IMR-90 (cell line): ENCODE data around the gene COL4A1. TPM values are rescaled to one million over a fixed set of nuclear protein-coding genes. Genes with fewer than 3 reads are reported as not detected.
"Not testable (repeated sequence)": the region's sequence is repeated elsewhere in the genome, so short reads cannot be mapped to it uniquely, and the experiment has no call there.

ENCODE experiments used
- ATAC-seq: fragments of 200-7000 bp; cut with Tn5 transposase; 2 replicates; pipeline ENCODE4 v1.9.1; 2020; ENCODE audit warnings: low read depth, mild to moderate bottlenecking, moderate library complexity
- BruUV-seq: library from RNA; stranded (reverse); fragments of 400-500 nt; replicated peaks from 2 replicates; lab custom pipeline; 2021; lab: Mats Ljungman, UMichigan
- CTCF ChIA-PET: fragments of 300-600 bp; formaldehyde crosslinking; extraction: SDS; loops from one replicate; lab custom pipeline; 2021; ENCODE audit warnings: antibody characterized with exemption; lab: Yijun Ruan, JAX
- POLR2A ChIA-PET: fragments of 300-600 bp; sonication (Branson Sonifier 250); formaldehyde crosslinking; loops from one replicate; lab custom pipeline; 2022; ENCODE audit warnings: antibody characterized with exemption; ENCODE audit not compliant: unreplicated experiment; lab: Charles Lee
- DNase-seq: peaks from one replicate; pipeline ENCODE4 v3.0.0; 2013
- H2AFZ ChIP-seq: replicated peaks from 2 replicates; pipeline ENCODE3; 2013; ENCODE audit warnings: low read length, mild to moderate bottlenecking; ENCODE audit not compliant: poor library complexity
- H2AK5ac ChIP-seq: 2 replicates; pipeline ENCODE4 v1.6.1; 2013; ENCODE audit warnings: low read depth, low read length, inconsistent platforms
- H2AK9ac ChIP-seq: replicated peaks from 2 replicates; pipeline ENCODE3; 2013; ENCODE audit warnings: mild to moderate bottlenecking, low read depth, low read length, moderate library complexity; ENCODE audit not compliant: poor library complexity
- H2BK120ac ChIP-seq: 2 replicates; pipeline ENCODE4 v1.6.1; 2013; ENCODE audit warnings: low read depth, low read length, inconsistent platforms
- H2BK15ac ChIP-seq: 3 replicates; pipeline ENCODE4 v1.6.1; 2013; ENCODE audit warnings: low read depth, low read length, inconsistent platforms
- H2BK20ac ChIP-seq: 2 replicates; pipeline ENCODE4 v1.6.1; 2013; ENCODE audit warnings: low read depth, mild to moderate bottlenecking, inconsistent platforms, low read length, moderate library complexity
- H2BK5ac ChIP-seq: 2 replicates; pipeline ENCODE4 v1.6.1; 2013; ENCODE audit warnings: mild to moderate bottlenecking, low read depth, low read length, inconsistent platforms; ENCODE audit not compliant: poor library complexity, severe bottlenecking
- H3K14ac ChIP-seq: replicated peaks from 2 replicates; pipeline ENCODE4 v1.6.1; 2013; ENCODE audit warnings: low read depth, low read length, inconsistent platforms
- H3K18ac ChIP-seq: 2 replicates; pipeline ENCODE4 v1.6.1; 2013; ENCODE audit warnings: low read depth, low read length, control low read depth
- H3K23ac ChIP-seq: 2 replicates; pipeline ENCODE4 v1.6.1; 2013; ENCODE audit warnings: low read depth, low read length, inconsistent platforms
- H3K27ac ChIP-seq: 2 replicates; pipeline ENCODE4 v1.5.1; 2013; ENCODE audit warnings: mild to moderate bottlenecking, control low read depth, low read length; ENCODE audit not compliant: insufficient read depth
- H3K27me3 ChIP-seq: 2 replicates; pipeline ENCODE4 v1.6.1; 2013; ENCODE audit warnings: low read length; ENCODE audit not compliant: control insufficient read depth, insufficient read depth
- H3K36me3 ChIP-seq: 2 replicates; pipeline ENCODE4 v1.6.1; 2013; ENCODE audit warnings: low read length, mixed read lengths; ENCODE audit not compliant: control insufficient read depth, insufficient read depth
- H3K4ac ChIP-seq: 2 replicates; pipeline ENCODE4 v1.6.1; 2013; ENCODE audit warnings: low read depth, low read length, inconsistent platforms
- H3K4me1 ChIP-seq: 2 replicates; pipeline ENCODE4 v1.6.1; 2013; ENCODE audit warnings: low read length, mixed read lengths; ENCODE audit not compliant: control insufficient read depth, insufficient read depth
- H3K4me2 ChIP-seq: 2 replicates; pipeline ENCODE4 v1.6.1; 2013; ENCODE audit warnings: low read depth, mild to moderate bottlenecking, control low read depth, low read length, moderate library complexity
- H3K4me3 ChIP-seq: 2 replicates; pipeline ENCODE4 v1.5.1; 2013; ENCODE audit warnings: low read depth, mild to moderate bottlenecking, control low read depth, low read length, moderate library complexity; ENCODE audit not compliant: insufficient read depth
- H3K56ac ChIP-seq: 2 replicates; pipeline ENCODE4 v1.6.1; 2013; ENCODE audit warnings: low read length, inconsistent platforms; ENCODE audit not compliant: insufficient read depth; ENCODE audit errors: extremely low read depth
- H3K79me1 ChIP-seq, 2 experiments: 2 replicates each; pipeline ENCODE4 v1.6.1; 2013; ENCODE audit warnings: low read length in 2 of 2, inconsistent platforms in 1 of 2, low read depth in 1 of 2
- H3K9ac ChIP-seq: 2 replicates; pipeline ENCODE4 v1.6.1; 2013; ENCODE audit warnings: low read depth, low read length, control low read depth
- H3K9me1 ChIP-seq: 2 replicates; pipeline ENCODE4 v1.6.1; 2013; ENCODE audit warnings: low read length, inconsistent platforms; ENCODE audit not compliant: insufficient read depth
- H3K9me3 ChIP-seq: 2 replicates; pipeline ENCODE4 v1.6.1; 2013; ENCODE audit warnings: low read length; ENCODE audit not compliant: control insufficient read depth, insufficient read depth
- H4K20me1 ChIP-seq: 2 replicates; pipeline ENCODE4 v1.6.1; 2013; ENCODE audit warnings: low read length, inconsistent platforms; ENCODE audit not compliant: insufficient read depth
- H4K5ac ChIP-seq: 2 replicates; pipeline ENCODE4 v1.6.1; 2013; ENCODE audit warnings: mild to moderate bottlenecking, low read depth, low read length, control low read depth
- H4K8ac ChIP-seq, 2 experiments: 2 replicates each; pipeline ENCODE4 v1.6.1; 2013; ENCODE audit warnings: low read depth in 2 of 2, low read length in 2 of 2, control low read depth in 1 of 2, inconsistent platforms in 1 of 2
- H4K91ac ChIP-seq: 2 replicates; pipeline ENCODE4 v1.6.1; 2013; ENCODE audit warnings: low read depth, low read length, inconsistent platforms; ENCODE audit not compliant: insufficient read depth
- WGBS, 2 experiments: methylation state at CpG; one replicate each; pipeline versions ENCODE4 v1.1.5 to v1.1.7; 2013; ENCODE audit warnings: missing lambda C conversion rate in 2 of 2; ENCODE audit not compliant: insufficient read length in 1 of 2; ENCODE audit errors: extremely low coverage in 2 of 2; 5-methylcytosine and 5-hydroxymethylcytosine counted together
- dilution Hi-C: fragments of 300-500 bp; cut with HindIII; formaldehyde crosslinking; loops from one replicate; pipeline ENCODE4 v1.14.3; 2018; ENCODE audit warnings: low sequenced_read_pairs; ENCODE audit not compliant: unreplicated experiment
- in situ Hi-C: fragments of 300-500 bp; cut with MboI; formaldehyde crosslinking; loops from 3 replicates; pipeline ENCODE4 v1.14.3; 2019; ENCODE audit warnings: low sequenced_read_pairs, inconsistent platforms, mixed read lengths
- intact Hi-C: fragments of 100-400 bp; cut with micrococcal nuclease; formaldehyde crosslinking; loops from 2 replicates; pipeline ENCODE4 v1.10.0; 2022
- polyA plus RNA-seq, 3 experiments: library from polyadenylated mRNA; depleted of rRNA; stranded (reverse); fragments of >200 nt; gene quantifications; 2 replicates each; pipeline ENCODE4 v1.2.3, GENCODE V29; 2012; ENCODE audit warnings: low replicate concordance in 1 of 3
- total RNA-seq: library from RNA; depleted of rRNA; stranded (reverse); fragments of >200 nt; gene quantifications from 2 replicates; pipeline ENCODE4 v1.2.3, GENCODE V29; 2012

Gene COL4A1
- total and polyA plus RNA-seq, 2 of the 4 experiments (the other 2 are of a cell fraction), result 230 to 337 TPM

DNA sequence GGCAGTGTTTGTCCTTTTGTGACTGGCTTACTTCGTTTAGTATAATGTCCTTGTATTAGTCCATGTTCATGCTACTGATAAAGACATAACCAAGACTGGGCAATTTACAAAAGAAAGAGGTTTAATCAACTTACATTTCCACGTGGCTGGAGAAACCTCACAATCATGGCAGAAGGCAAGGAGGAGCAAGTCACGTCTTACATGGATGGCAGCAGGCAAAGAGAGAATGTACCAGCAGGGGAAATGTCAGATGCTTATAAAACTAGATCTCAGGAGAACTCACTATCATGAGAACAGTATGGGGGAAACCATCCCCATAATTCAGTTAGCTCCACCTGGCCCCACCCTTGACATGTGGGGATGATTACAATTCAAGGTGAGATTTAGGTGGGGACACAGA lies 14.6 kb upstream of the COL4A1 start:
- peaks cover 74% of the 10 kb centered on the region for H4K20me1 ChIP-seq
- intact Hi-C loops, H3K9me3 ChIP-seq, POLR2A ChIA-PET, H3K27me3 ChIP-seq, H4K91ac ChIP-seq, in situ Hi-C loops, H3K9ac ChIP-seq, H3K4me3 ChIP-seq, H2AFZ ChIP-seq, CTCF ChIA-PET, H3K4me2 ChIP-seq, H3K27ac ChIP-seq, H4K5ac ChIP-seq, H4K8ac ChIP-seq, BruUV-seq, ATAC-seq, dilution Hi-C loops, H3K56ac ChIP-seq, DNase-seq, H2AK9ac ChIP-seq, H3K23ac ChIP-seq: not testable (repeated sequence)
- H3K4me1 ChIP-seq, result peaks cover 36% of the 10 kb centered on the region
- H2BK20ac ChIP-seq, result peak overlapping the region; percentile 13
- peak overlapping the region; percentile 44; the same call in 1 of the 2 replicates for H2AK5ac ChIP-seq
- no CpG with 5 or more reads among the region's 3 CpGs for WGBS, 2 experiments
- 0 out of 2 replicates have a peak overlapping the region, but pooled peaks have one; percentile 32 for H3K14ac ChIP-seq
- peaks cover 57% of the 10 kb centered on the region for H3K9me1 ChIP-seq
- peaks cover 30 to 87% of the 10 kb centered on the region in 2 experiments for H3K79me1 ChIP-seq
- H2BK5ac ChIP-seq, result peak overlapping the region; percentile 28
- H2BK120ac ChIP-seq, result peak overlapping the region; percentile 41; the same call in 1 of the 2 replicates
- peak overlapping the region; percentile 23; the same call in 1 of the 2 replicates for H3K18ac ChIP-seq
- peak overlapping the region; percentile 61; the same call in 1 of the 2 replicates for H3K4ac ChIP-seq
- peak overlapping the region; percentile 4; the same call in 1 of the 3 replicates for H2BK15ac ChIP-seq
- H3K36me3 ChIP-seq, result peaks cover 23% of the 10 kb centered on the region
